Right renal pelvis (tissue), 4 donors: ENCODE results near the gene CFAP54. TPM values are rescaled to one million over a fixed set of nuclear protein-coding genes. Genes with fewer than 3 reads are reported as not detected.
"Not testable (repeated sequence)": the region's sequence is repeated elsewhere in the genome, so short reads cannot be mapped to it uniquely, and the experiment has no call there.

Source experiments
- DNase-seq, 4 donors: peaks; one replicate each; pipeline ENCODE4 v3.0.0-alpha.2; 2013; ENCODE audit warnings: low read depth in 4 of 4, low spot score in 3 of 4, missing footprints in 1 of 4
- polyA plus RNA-seq, 4 donors: library from polyadenylated mRNA; unstranded; fragments of 120-200 nt; gene quantifications; one replicate each; pipeline ENCODE4 v1.2.1, GENCODE V29; 2013; ENCODE audit not compliant: insufficient read length in 4 of 4

CFAP54 gene
- 1 to 10 TPM; 2.4 to 2.8 (median 2.6) TPM for polyA plus RNA-seq

GRCh38 chr12:96489392-96490056 lies at the start of gene CFAP54:
TSS of gene CFAP54 (plus strand) at chr12:96489577. CDS start at chr12:96489610, 33 bp downstream.
- DNase-seq, result peak; percentile 88 to 95 (median 90)

- no peak for DNase-seq
These were observed 47.6 kb upstream of the CFAP54 start for GRCh38 chr12:96441816-96442215.

- DNase-seq, result no peak
These were observed 46.5 kb upstream of the CFAP54 start for GRCh38 chr12:96442906-96443305.

GRCh38 chr12:96444399-96444798 lies 45.0 kb upstream of the CFAP54 start:
- no peak for DNase-seq

- DNase-seq, result peak in 1 of 4 donors; percentile 10
These were observed 43.4 kb upstream of the CFAP54 start for GRCh38 chr12:96445691-96446583.

GRCh38 chr12:96447256-96447655 lies 42.1 kb upstream of the CFAP54 start:
- DNase-seq, result no peak

- DNase-seq, result no peak
These were observed 41.1 kb upstream of the CFAP54 start for GRCh38 chr12:96448300-96448699.

GRCh38 chr12:96452261-96452922 lies 37.0 kb upstream of the CFAP54 start:
- no peak for DNase-seq

GRCh38 chr12:96454396-96454795 lies 35.0 kb upstream of the CFAP54 start:
- DNase-seq, result no peak

GRCh38 chr12:96456265-96456974 lies 33.0 kb upstream of the CFAP54 start:
- no peak for DNase-seq

GRCh38 chr12:96457191-96457930 lies 32.0 kb upstream of the CFAP54 start:
- DNase-seq, result no peak

GRCh38 chr12:96459281-96459680 lies 30.1 kb upstream of the CFAP54 start:
- DNase-seq, result not testable (repeated sequence)

GRCh38 chr12:96462571-96463280 lies 26.7 kb upstream of the CFAP54 start:
- no peak for DNase-seq

- DNase-seq, result no peak
These were observed 23.5 kb upstream of the CFAP54 start for GRCh38 chr12:96465896-96466295.

- DNase-seq, result no peak
These were observed 22.2 kb upstream of the CFAP54 start for GRCh38 chr12:96466939-96467751.

- DNase-seq, result no peak
These were observed 17.9 kb upstream of the CFAP54 start for GRCh38 chr12:96471368-96472050.

GRCh38 chr12:96472384-96472783 lies 17.0 kb upstream of the CFAP54 start:
- DNase-seq, result no peak
